SU-DHL-6 (cell line): Measurements from ENCODE around the gene D2HGDH.

ENCODE experiments used
- H2AFZ ChIP-seq: fragments of 200-600 bp; sonication (generic); 2 replicates; pipeline ENCODE4 v1.6.1; 2014; ENCODE audit warnings: low read depth, mild to moderate bottlenecking, moderate library complexity, mixed read lengths, antibody characterized with exemption, low read length; ENCODE audit not compliant: severe bottlenecking
- H3F3A ChIP-seq: fragments of 200-600 bp; shearing (Covaris generic); 2 replicates; pipeline ENCODE4 v1.6.0; 2016; ENCODE audit warnings: antibody characterized with exemption, mild to moderate bottlenecking; ENCODE audit not compliant: insufficient read depth
- H3K27ac ChIP-seq: fragments of 200-600 bp; sonication (generic); 2 replicates; pipeline ENCODE4 v1.5.1; 2016; ENCODE audit warnings: low read depth, mild to moderate bottlenecking, low read length, moderate library complexity, mixed read lengths
- H3K27me3 ChIP-seq: fragments of 200-600 bp; sonication (generic), shearing (Covaris generic); 2 replicates; pipeline ENCODE4 v1.6.0; 2014; ENCODE audit warnings: mild to moderate bottlenecking, low read length
- H3K36me3 ChIP-seq: fragments of 200-600 bp; sonication (generic); 2 replicates; pipeline ENCODE4 v1.6.1; 2014; ENCODE audit warnings: mild to moderate bottlenecking, low read length, mixed read lengths
- H3K4me2 ChIP-seq: fragments of 300-600, 200-600 bp; shearing (Covaris generic), sonication (generic); 2 replicates; pipeline ENCODE4 v1.6.0; 2014; ENCODE audit warnings: low read length, low read depth, mild to moderate bottlenecking; ENCODE audit not compliant: poor library complexity, severe bottlenecking
- H3K4me3 ChIP-seq: fragments of 200-600 bp; sonication (generic); 2 replicates; pipeline ENCODE4 v1.5.1; 2014; ENCODE audit warnings: antibody characterized with exemption, low read length, mild to moderate bottlenecking, mixed read lengths; ENCODE audit not compliant: insufficient read depth, poor library complexity, severe bottlenecking
- H3K79me2 ChIP-seq: fragments of 200-600 bp; sonication (generic); 2 replicates; pipeline ENCODE4 v1.6.1; 2014; ENCODE audit warnings: mild to moderate bottlenecking, low read length, moderate library complexity; ENCODE audit not compliant: insufficient read depth
- H3K9ac ChIP-seq: fragments of 200-600 bp; sonication (generic); 2 replicates; pipeline ENCODE4 v1.7.0; 2014; ENCODE audit warnings: mild to moderate bottlenecking, low read length
- H3K9me2 ChIP-seq: fragments of 200-600 bp; sonication (generic); replicated peaks from 2 replicates; pipeline ENCODE4 v1.6.1; 2014; ENCODE audit warnings: low read length; ENCODE audit not compliant: insufficient read depth
- H3K9me3 ChIP-seq: fragments of 200-600 bp; sonication (generic); 2 replicates; pipeline ENCODE4 v1.6.1; 2014; ENCODE audit warnings: low read length, mixed read lengths; ENCODE audit not compliant: insufficient read depth
- H4K20me1 ChIP-seq: fragments of 200-600 bp; sonication (generic); 2 replicates; pipeline ENCODE4 v1.6.1; 2014; ENCODE audit warnings: low read depth, mild to moderate bottlenecking, antibody characterized with exemption, low read length, moderate library complexity, mixed read lengths
- CTCF ChIP-seq: fragments of 200-600 bp; sonication (generic); IDR thresholded peaks from one replicate; pipeline ENCODE4 v1.5.1; 2017; ENCODE audit warnings: antibody characterized with exemption, mild to moderate bottlenecking, low read length, moderate library complexity; ENCODE audit not compliant: insufficient read depth, poor library complexity, severe bottlenecking
- EZH2phosphoT487 ChIP-seq: fragments of 200-600 bp; sonication (generic), shearing (Covaris generic); conservative IDR thresholded peaks from 2 replicates; pipeline ENCODE4 v1.6.1; 2018; ENCODE audit warnings: mild to moderate bottlenecking, antibody characterized with exemption, low read length, moderate library complexity, mixed read lengths

The D2HGDH gene

GRCh38 chr2:241813644-241814392, 79.4 kb downstream of the D2HGDH start:
- no peak overlapping the region for H2AFZ ChIP-seq
- H3K9me3 ChIP-seq = no peaks in the 10 kb centered on the region
- no peak overlapping the region for H3K27ac ChIP-seq
- H3K36me3 ChIP-seq = no peaks in the 10 kb centered on the region
- H3K4me3 ChIP-seq = no peak overlapping the region
- H3K79me2 ChIP-seq = no peaks in the 10 kb centered on the region
- no peaks in the 10 kb centered on the region for H4K20me1 ChIP-seq
- H3F3A ChIP-seq = no peaks in the 10 kb centered on the region
- TF ChIP-seq CTCF = no peak
- no peak for TF ChIP-seq EZH2phosphoT487
- no peak overlapping the region for H3K4me2 ChIP-seq
- no peaks in the 10 kb centered on the region for H3K9me2 ChIP-seq
- no peaks in the 10 kb centered on the region for H3K27me3 ChIP-seq
- no peak overlapping the region for H3K9ac ChIP-seq

GRCh38 chr2:241814393-241814642, 79.9 kb downstream of the D2HGDH start:
- H3K27me3 ChIP-seq = no peaks in the 10 kb centered on the region
- no peaks in the 10 kb centered on the region for H3K9me2 ChIP-seq
- H4K20me1 ChIP-seq = no peaks in the 10 kb centered on the region
- H3K9ac ChIP-seq = no peak overlapping the region
- H3K4me3 ChIP-seq = no peak overlapping the region
- no peak overlapping the region for H2AFZ ChIP-seq
- no peak overlapping the region for H3K4me2 ChIP-seq
- TF ChIP-seq CTCF (no peak), EZH2phosphoT487 (no peak)
- no peaks in the 10 kb centered on the region for H3K79me2 ChIP-seq
- H3F3A ChIP-seq = no peaks in the 10 kb centered on the region
- no peaks in the 10 kb centered on the region for H3K9me3 ChIP-seq
- H3K36me3 ChIP-seq = no peaks in the 10 kb centered on the region
- H3K27ac ChIP-seq = no peak overlapping the region

DNA sequence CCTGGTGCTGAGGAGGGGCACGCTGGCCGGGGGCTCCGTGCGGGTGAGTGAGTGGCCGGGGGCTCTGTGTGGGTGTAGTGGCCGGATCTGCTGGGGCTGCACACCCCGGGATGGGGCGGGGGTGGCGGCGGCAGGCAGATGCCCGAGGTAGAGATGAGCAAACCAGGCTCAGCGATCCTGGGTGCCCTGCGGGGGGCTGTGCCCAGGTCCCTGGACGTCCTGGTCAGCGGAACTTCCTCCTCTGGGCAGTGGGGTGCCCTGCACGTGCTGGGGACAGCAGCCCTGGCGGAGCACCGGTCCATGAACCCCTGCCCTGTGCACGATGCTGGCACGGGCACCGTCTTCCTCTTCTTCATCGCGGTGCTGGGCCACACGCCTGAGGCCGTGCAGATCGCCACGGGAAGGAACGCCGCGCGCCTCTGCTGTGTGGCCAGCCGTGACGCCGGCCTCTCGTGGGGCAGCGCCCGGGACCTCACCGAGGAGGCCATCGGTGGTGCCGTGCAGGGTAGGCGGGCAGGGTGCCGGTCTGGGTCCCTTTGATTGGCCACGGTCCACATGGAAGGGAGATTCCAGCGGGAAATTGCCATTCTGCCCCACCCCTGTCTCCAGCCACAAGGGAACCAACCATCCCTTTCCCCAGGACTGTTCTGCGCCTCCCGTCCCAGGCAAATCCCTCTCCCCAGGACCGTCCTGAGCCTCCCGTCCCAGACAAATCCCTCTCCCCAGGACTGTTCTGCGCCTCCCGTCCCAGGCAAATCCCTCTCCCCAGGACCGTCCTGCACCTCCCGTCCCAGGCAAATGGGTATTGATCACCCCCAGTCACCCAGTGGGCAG, 80.4 kb downstream of the D2HGDH start:
- Histone ChIP-seq H3K36me3 (no peaks in the 10 kb centered on the region), H3K27me3 (no peaks in the 10 kb centered on the region), H3K27ac (no peak overlapping the region), H3K4me3 (no peak overlapping the region), H2AFZ (no peak overlapping the region), H3K4me2 (no peak overlapping the region), H3K79me2 (no peaks in the 10 kb centered on the region), H3K9ac (no peak overlapping the region), H3K9me2 (no peaks in the 10 kb centered on the region), H4K20me1 (no peaks in the 10 kb centered on the region), H3F3A (no peaks in the 10 kb centered on the region), H3K9me3 (no peaks in the 10 kb centered on the region)
- TF ChIP-seq CTCF (no peak), EZH2phosphoT487 (no peak)
